Activated CD8-positive, alpha-beta memory T cell treated with anti-CD3 and anti-CD28 coated beads, Interleukin-2, amount 50 U/mL, for 1 hour (primary cell): Measurements from ENCODE around the gene NGRN.
"Not testable (repeated sequence)": the region's sequence is repeated elsewhere in the genome, so short reads cannot be mapped to it uniquely, and the experiment has no call there.

Experiments
- DNase-seq: peaks from one replicate; pipeline ENCODE4 v3.0.0-alpha.2; 2020; ENCODE audit errors: extremely low read depth

Gene NGRN

DNA sequence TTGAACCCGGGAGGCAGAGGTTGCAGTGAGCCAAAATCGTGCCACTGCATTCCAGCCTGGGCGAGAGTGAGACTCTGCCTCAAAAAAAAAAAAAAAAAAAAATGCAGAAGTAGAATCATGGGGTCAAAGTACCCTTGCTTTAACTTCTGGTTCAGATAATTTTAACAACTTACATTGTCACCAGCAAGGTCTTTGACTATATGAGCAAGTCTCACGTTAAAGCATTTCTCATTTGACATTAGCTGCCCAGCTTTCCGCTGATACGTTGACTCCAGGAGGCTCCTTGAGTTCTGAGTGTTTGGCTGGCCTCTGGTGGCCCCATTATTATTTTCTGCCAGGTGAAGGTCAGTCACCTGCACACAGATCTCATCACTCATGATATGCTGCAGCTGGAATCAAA lies 16.2 kb downstream of the NGRN start:
- DNase-seq: not testable (repeated sequence)

DNA sequence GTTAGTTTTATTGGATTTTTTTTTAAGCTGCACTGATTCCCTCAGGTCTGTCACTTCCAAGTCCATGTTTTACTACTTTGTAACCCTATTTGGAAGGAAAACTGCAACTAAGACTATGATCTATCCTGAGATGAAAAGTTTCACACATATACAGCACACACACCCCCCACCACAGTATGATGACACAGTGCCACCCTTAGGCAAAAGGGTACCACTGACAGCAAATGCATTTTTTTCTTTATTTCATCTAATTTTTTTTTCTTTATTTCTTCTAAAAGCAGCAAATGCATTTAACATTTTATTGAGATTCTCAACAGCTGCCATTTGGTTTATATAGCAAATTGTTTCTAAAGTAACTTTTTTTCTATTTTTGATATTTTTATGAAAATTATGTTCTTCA lies 21.2 kb downstream of the NGRN start:
- no peak for DNase-seq

- DNase-seq: no peak
Measured at GRCh38 chr15:90287101-90287500, 21.6 kb downstream of the NGRN start.

GRCh38 chr15:90287946-90288345 lies 22.5 kb downstream of the NGRN start:
- no peak for DNase-seq

GRCh38 chr15:90291679-90292356 lies 26.3 kb downstream of the NGRN start:
- no peak for DNase-seq

GRCh38 chr15:90293040-90293810 lies 27.8 kb downstream of the NGRN start:
- peak; percentile 30 for DNase-seq

DNA sequence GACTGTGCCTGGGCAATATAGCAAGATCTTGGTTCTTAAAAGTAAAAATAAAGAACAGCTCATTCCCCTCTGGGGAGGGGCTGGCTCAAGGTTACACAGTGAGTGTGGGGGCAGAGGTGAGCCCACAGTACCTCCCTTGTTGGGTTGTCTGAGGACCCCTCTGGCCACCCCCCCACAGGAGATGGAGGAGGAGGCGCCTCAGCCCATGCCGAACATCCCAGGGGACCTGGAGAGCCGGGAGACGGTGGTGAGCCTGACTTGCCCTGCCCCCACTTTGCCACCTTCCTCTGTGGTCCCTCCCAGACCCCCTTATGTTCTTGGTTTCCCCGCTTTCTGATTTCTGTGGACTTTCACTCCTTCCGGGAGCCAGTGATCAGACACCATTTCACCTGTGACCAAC lies 28.7 kb downstream of the NGRN start:
- DNase-seq: no peak

DNA sequence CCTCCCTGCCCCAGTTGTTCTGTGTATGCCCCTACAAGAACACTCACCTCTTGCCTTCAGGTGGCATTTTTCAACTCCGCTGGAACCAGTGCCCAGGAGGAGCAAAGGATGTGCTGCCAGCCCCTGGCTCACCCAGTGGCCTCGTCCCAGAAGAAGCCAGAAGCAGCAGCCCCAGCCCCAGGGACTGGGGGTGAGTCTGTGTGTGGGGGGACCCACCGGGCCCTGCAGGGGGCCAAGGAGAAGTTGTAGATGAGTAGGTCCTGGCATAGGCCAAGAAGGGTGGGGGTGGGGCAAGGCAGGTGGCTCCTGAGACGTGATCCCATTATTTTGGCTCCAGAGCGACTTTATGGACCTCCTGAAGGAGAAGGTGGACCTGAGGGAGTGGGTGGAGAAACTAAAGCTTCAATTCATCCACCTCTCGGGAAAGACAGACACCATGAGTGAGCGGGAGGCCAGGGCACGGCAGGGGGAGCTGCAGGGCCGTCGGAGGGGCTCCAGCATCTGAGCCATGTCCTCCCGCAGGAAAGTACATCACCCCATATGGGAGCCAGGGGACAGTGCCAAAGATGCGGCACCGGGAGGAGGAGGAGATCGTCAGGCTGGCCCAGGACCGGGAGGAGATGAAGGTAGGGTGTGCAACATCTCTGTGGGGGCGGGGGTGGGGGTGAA lies 29.3 kb downstream of the NGRN start:
- DNase-seq: no peak

DNA sequence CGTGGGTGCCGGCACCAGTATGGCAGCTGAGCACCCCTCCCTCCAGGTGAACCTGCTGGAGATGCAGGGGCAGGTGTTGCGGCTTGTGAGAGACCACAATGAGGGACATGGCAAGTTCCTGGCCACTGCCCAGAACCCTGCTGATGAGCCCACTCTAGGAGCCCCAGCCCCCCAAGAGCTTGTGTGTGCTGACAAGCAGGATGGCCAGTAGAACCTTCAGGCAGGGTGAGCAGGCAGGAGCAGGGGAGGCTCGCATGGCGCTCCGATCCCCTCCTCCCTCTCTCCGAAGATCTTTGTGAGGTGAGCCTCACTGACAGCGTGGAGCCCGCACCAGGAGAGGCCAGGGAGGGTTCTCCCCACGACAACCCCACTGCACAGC lies 29.8 kb downstream of the NGRN start:
- no peak for DNase-seq

DNA sequence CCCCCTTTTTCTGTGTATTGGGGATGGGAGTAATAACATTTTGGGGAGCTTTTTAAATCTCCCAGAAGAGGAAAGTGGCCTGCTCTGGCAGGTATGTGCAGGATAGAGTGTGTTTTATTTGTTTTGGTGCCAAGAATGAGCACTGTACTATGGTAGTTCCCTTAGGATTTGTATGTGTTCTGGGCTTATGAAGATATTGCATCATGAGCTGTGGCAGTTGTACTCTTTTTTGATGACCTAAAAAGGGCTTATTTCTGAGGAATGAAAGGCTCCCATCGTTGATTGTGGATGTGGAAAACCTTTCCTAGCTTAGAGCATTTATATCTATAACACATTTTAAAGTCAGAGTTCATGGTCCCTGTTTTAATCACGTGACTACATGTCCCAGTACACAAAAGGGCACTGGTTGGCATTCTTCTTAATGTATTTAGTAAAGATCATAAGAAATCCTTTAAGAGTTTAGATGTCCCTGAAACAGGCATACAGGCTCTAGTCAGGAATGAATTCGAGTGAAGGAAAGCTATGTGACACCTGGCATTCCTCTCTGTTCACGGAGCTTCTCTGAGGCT lies 30.9 kb downstream of the NGRN start:
- DNase-seq: not testable (repeated sequence)

- DNase-seq: no peak
Measured at GRCh38 chr15:90297021-90297420, 31.5 kb downstream of the NGRN start.

DNA sequence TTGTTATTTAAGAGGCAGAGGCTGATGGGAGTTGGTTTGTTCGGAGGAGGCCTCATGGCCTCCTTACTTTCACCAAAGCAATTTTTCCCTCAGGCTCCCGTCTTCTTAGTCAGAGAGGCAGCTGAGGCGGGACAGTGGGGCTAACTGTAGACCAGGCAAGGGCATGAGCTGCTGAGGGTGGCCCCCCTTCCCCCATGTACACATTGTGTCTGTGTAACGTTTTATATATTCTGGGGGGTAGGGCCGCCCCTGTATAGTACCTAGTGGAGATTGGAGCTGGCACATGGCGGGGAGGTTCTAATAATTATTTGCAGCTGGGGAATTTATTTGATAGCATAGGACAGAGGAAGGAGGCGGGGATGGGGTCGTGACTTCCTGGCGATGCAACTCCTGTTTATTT lies 35.1 kb downstream of the NGRN start:
- DNase-seq: no peak

GRCh38 chr15:90300988-90301706 lies 35.7 kb downstream of the NGRN start:
- DNase-seq: no peak

GRCh38 chr15:90301707-90302300 lies 36.3 kb downstream of the NGRN start:
- no peak for DNase-seq

GRCh38 chr15:90305355-90305754 lies 39.9 kb downstream of the NGRN start:
- DNase-seq: not testable (repeated sequence)

DNA sequence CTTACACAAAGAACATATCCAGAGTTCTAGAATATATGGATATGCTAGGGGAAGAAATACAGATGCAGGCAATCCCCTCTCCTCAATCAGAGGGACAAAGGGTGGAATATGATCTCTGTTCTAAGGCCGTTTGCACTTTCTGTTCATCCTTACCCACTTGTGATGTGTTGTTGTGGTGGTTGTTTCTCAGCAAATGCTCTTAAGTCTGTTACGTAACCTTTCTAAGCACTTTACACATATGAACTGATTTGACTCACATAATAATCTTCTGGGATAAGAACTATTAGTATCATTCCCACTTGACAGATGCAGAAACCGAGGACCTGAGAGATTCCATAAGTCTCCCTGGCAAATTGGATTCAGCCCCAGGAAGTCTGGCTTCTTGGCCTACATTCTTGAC lies 40.5 kb downstream of the NGRN start:
- DNase-seq: no peak

DNA sequence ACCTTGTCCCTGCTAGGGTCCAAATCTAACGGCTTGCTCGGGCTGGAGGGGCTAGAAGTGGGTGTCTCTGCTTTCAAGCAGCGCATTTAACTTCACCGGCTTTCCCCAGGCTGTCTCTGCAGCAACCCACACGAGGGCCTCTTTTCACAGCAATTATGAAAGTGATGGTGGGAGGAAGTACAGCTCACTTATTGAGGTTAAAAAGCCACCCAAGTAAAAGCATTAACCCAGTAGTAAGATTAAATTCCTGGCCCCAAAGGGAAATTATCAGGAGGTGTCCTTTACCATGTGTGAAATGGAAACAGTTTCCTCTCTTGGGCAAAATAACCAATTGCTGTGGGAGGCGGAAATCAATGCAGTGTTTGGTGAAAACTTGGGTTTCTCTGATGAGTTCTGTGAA lies 41.1 kb downstream of the NGRN start:
- DNase-seq: no peak

DNA sequence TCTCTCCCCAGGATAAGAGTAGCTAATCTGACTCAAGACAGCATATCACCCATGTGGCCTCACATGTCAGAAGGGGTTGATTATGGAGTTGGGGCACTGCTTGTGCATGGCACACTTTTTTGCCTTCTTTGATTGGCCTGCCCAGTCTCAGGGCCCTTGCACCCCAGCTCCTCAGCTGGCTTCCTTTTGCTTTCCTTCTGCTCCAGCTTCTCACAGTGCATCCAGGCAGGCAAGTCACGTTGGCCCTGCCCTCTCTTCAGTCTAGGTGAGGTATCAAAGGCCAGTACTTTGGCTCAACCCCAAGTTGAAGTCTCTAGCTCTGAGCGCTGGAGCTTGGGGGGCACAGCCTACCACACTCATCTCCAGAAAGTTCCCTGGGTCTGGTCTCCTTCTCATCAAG lies 42.2 kb downstream of the NGRN start:
- no peak for DNase-seq

DNA sequence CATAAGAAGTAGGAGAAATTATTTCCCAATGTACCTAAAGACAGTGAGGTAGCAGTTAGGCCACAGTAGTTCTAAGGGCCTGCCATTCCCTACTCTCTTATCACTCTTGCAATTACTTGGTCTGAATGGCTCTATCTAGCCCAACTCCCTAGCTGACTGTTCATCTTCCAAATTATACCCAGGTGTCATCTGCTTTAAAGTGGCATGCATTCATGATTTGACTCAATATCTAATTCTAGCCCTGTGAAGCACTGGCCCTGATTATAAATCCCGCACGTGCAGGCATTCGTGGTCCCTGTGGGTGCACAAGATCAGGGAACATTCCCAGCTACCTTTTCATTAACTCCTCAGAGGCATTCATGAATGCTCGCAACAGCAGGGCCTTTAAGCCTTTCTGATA lies 43.5 kb downstream of the NGRN start:
- DNase-seq: no peak

- no peak for DNase-seq
Measured at GRCh38 chr15:90315278-90315982, 50.0 kb downstream of the NGRN start.

DNA sequence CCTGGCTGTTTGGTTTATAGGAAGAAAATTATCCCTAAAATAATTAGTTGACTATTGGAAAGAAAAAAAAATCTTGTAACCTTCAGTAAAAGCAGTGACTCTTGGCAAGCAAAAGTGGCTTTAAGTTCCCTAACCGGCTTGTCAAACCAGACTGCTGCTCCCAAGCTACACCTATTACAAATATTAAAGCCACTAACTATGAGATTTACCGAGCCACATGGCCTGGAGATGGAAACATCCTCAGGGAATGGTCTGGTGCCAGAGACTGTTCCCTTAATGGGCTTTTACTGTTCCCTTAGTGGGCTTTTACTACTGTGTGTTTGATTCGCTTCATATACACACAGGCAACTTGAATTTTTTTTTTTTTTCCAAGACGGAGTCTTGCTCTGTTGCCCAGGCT lies 50.7 kb downstream of the NGRN start:
- no peak for DNase-seq
